Mucosa of rectum (tissue), 2 donors: ENCODE measurements around the gene RAX2.
A peak's percentile ranks its signal among the peaks of the same experiment; 100 is the strongest.

ENCODE experiments used
- H3K27ac ChIP-seq, 2 donors: one replicate each; pipeline ENCODE4 v1.7.0; 2013; ENCODE audit warnings: inconsistent platforms in 2 of 2, low read depth in 2 of 2, low read length in 2 of 2
- H3K27me3 ChIP-seq, 2 donors: one replicate each; pipeline ENCODE4 v1.7.0; 2013; ENCODE audit warnings: low read length in 2 of 2; ENCODE audit not compliant: control insufficient read depth in 2 of 2, insufficient read depth in 2 of 2
- H3K36me3 ChIP-seq, 2 donors: one replicate each; pipeline ENCODE4 v1.7.0; 2013; ENCODE audit warnings: low read length in 2 of 2; ENCODE audit not compliant: control insufficient read depth in 2 of 2, insufficient read depth in 2 of 2
- H3K4me1 ChIP-seq, 2 donors: one replicate each; pipeline ENCODE4 v1.7.0; 2013; ENCODE audit warnings: low read length in 2 of 2, mild to moderate bottlenecking in 1 of 2; ENCODE audit not compliant: control insufficient read depth in 2 of 2, insufficient read depth in 2 of 2
- H3K4me3 ChIP-seq, 2 donors: one replicate each; pipeline ENCODE4 v1.7.0; 2013; ENCODE audit warnings: low read length in 2 of 2
- H3K9ac ChIP-seq, 2 donors: one replicate each; pipeline ENCODE4 v1.7.0; 2013; ENCODE audit warnings: low read length in 2 of 2, low read depth in 1 of 2, mild to moderate bottlenecking in 1 of 2
- H3K9me3 ChIP-seq, 2 donors: one replicate each; pipeline ENCODE4 v1.7.0; 2013; ENCODE audit warnings: low read length in 2 of 2; ENCODE audit not compliant: control insufficient read depth in 2 of 2
- donor health status: healthy.
- donor health status: Normal muscosa, but diverticular disease.

Gene RAX2

DNA sequence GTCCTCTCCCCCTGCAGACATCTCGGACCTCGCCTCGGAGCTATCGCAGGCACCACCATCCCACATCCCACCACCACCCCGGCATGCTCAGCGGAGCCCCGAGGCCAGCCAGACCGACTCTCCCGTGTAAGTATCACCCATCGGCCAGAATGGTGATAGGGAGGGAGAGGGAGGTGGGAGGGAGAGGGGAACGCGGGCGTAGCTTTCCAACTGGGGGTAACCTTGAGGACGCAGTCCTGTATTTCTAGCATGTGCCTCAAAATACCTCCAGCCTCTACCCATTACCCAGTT is 37.8 kb downstream of the RAX2 start:
- no peaks in the 10 kb centered on the region for H3K9me3 ChIP-seq
- H3K36me3 ChIP-seq, result peaks cover 54 to 55% of the 10 kb centered on the region in 2 donors
- H3K4me1 ChIP-seq, result no peaks in the 10 kb centered on the region
- H3K4me3 ChIP-seq, result no peak overlapping the region
- no peaks in the 10 kb centered on the region for H3K27me3 ChIP-seq
- no peak overlapping the region for H3K9ac ChIP-seq
- no peak overlapping the region for H3K27ac ChIP-seq

DNA sequence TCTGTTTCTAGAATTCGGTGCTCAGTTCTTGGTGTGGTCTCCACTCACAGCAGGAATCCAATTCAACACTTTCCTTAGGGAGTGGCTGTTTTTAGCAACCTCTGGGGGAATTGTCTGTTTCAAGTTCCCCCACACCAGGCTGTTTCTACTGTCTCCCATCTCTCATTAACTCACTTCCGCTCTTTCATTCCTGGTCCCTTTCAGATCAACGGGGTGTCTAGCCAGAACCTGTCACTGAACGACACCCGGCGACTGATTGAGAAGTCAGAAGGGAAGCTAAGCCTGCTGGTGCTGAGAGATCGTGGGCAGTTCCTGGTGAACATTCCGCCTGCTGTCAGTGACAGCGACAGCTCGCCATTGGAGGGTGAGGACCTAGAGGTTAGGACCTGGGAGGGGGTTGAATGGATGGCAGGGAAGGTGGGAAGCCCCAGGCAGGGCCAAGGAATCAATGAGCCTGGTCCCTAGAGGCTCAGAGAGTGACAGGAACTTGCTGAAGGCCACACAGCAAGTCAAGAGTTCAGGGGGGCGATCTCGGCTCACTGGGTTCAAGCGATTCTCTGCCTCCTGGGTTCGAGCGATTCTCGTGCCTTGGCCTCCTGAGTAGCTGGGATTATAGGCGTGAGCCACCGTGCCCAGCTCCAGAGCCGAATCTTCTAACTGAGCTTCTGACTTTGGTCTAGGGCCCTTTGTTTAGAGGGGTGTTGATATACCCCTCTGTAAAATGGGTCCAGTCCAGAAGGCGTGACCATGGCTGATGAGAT is 38.3 kb downstream of the RAX2 start:
- Histone ChIP-seq H3K9ac (no peak overlapping the region), H3K27me3 (no peaks in the 10 kb centered on the region), H3K36me3 (peaks cover 51 to 52% of the 10 kb centered on the region in 2 donors), H3K9me3 (no peaks in the 10 kb centered on the region), H3K4me3 (no peak overlapping the region), H3K27ac (no peak overlapping the region), H3K4me1 (no peaks in the 10 kb centered on the region)

DNA sequence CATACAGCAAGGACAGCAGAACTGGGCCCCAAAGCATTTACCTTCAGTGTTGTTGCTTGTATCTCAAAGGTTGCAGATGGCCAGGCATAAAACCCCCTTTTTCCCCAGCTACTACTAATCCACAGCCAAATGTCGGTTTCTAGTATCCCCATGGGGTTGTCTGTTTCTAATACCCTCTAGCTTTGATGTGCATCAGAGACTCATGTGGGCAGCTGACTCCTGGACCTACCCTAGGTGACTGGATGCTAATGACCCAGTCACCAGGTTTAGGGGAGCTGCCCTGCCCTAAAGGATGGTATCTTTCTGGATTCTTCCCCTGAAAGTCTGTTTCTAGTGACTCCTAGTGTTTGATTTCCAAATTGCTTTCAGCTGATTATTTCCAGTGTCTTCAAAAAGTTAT is 39.9 kb downstream of the RAX2 start:
- H3K9me3 ChIP-seq, result no peaks in the 10 kb centered on the region
- no peak overlapping the region for H3K4me3 ChIP-seq
- H3K27ac ChIP-seq, result no peak overlapping the region
- H3K4me1 ChIP-seq, result peaks cover 0 to 3% of the 10 kb centered on the region in 2 donors
- H3K9ac ChIP-seq, result no peak overlapping the region
- no peaks in the 10 kb centered on the region for H3K27me3 ChIP-seq
- peaks cover 36% of the 10 kb centered on the region in 2 donors for H3K36me3 ChIP-seq

DNA sequence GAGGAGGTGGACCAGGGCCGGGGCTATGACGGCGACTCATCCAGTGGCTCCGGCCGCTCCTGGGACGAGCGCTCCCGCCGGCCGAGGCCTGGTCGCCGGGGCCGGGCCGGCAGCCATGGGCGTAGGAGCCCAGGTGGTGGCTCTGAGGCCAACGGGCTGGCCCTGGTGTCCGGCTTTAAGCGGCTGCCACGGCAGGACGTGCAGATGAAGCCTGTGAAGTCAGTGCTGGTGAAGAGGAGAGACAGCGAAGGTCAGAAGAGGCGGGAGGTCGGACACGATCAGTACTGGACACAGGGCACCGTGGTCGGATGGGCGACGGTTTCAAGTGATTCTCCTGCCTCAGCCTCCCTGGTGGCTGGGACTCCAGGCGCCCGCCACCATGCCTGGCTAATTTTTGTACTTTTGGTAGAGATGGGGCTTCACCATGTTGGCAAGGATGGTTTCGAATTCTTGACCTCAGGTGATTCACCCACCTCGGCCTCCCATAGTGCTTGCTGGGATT is 41.5 kb downstream of the RAX2 start:
- H3K36me3 ChIP-seq, result peaks cover 29% of the 10 kb centered on the region in 2 donors
- H3K4me3 ChIP-seq, result no peak overlapping the region
- H3K9me3 ChIP-seq, result no peaks in the 10 kb centered on the region
- H3K9ac ChIP-seq, result no peak overlapping the region
- H3K27me3 ChIP-seq, result no peaks in the 10 kb centered on the region
- H3K4me1 ChIP-seq, result peaks cover 5 to 8% of the 10 kb centered on the region in 2 donors
- no peak overlapping the region for H3K27ac ChIP-seq

DNA sequence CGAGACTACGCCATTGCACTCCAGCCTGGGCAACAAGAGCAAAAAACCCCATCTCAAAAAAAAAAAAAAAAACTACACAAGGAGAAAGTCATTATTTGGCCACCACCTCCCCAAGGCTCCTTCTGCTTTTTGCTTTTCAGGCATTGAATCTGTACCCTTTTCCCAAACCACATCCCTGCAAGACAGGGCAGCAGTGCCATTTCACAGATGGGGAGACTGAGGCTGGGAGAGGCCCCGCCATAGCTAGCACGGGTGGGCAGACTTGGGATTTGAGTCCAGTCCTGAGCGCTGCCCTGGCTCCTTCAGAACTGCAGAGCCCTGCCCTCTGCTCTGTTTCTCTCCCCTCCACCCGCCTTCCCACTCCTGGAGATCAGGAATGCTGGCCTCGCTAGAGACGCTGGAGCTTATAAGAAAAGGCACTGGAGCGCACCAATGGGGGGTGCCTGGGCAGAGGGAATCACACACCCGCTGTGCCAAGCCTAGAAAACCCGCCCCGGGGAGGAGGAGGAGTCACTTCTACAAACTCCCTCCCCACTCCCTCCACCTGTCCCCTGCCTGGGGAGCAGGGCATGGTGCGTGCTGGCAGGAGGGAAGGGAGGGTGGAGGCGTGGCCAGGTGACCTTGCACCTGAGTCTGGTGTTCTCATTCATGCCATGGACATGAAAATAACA is 46.3 kb downstream of the RAX2 start:
- peaks cover 7 to 8% of the 10 kb centered on the region in 2 donors for H3K36me3 ChIP-seq
- H3K4me1 ChIP-seq, result peaks cover 23 to 24% of the 10 kb centered on the region in 2 donors
- H3K27me3 ChIP-seq, result no peaks in the 10 kb centered on the region
- H3K27ac ChIP-seq, result peak overlapping the region; percentile 63 to 81
- no peaks in the 10 kb centered on the region for H3K9me3 ChIP-seq
- no peak overlapping the region for H3K4me3 ChIP-seq
- peak overlapping the region in 1 of 2 donors; percentile 32 for H3K9ac ChIP-seq

DNA sequence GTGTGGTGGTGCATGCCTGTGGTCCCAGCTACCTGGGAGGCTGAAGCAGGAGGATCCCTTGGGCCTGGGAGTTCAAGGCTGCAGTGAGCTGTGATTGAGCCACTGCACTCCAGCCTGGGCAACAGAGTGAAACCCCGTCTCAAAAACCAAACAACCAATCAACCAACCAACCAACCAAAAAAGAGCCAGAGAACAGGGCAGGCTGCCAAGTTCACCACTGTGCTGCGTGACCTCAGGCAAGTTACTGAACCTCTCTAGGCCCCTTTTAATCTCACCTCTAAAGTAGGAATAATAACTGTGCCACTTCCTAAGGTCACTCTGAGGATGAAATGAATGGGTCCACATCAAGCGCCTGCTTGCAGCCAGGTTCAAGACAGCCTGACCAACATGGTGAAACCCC is 46.9 kb downstream of the RAX2 start:
- H3K4me3 ChIP-seq, result no peak overlapping the region
- peaks cover 26% of the 10 kb centered on the region in 2 donors for H3K4me1 ChIP-seq
- no peak overlapping the region for H3K9ac ChIP-seq
- H3K27ac ChIP-seq, result peak overlapping the region in 1 of 2 donors; percentile 63
- H3K36me3 ChIP-seq, result peaks cover 4 to 5% of the 10 kb centered on the region in 2 donors
- no peaks in the 10 kb centered on the region for H3K9me3 ChIP-seq
- peaks cover 0 to 2% of the 10 kb centered on the region in 2 donors for H3K27me3 ChIP-seq

DNA sequence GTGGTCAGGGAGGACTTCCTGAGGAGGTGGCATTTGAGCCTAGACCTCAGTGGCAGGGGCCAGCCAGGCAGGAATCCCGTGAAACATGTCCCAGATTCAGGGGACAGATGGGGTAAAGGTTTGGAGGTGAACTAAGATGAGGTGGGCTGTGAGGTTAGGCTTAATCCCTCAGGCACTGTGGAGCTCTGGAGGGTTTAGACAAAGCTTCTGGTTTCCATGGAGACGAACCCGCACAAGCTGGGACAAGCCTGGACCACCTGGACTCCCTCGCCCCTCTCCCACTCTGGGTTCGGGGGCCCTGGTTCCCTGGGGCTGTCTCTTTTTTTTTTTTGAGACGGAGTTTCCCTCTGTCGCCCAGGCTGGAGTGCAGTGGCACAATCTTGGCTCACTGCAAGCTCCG is 48.1 kb downstream of the RAX2 start:
- peak overlapping the region; percentile 38 to 44 for H3K27ac ChIP-seq
- no peaks in the 10 kb centered on the region for H3K36me3 ChIP-seq
- no peak overlapping the region for H3K9ac ChIP-seq
- peaks cover 28 to 33% of the 10 kb centered on the region in 2 donors for H3K4me1 ChIP-seq
- no peak overlapping the region for H3K4me3 ChIP-seq
- H3K27me3 ChIP-seq, result peaks cover 0 to 6% of the 10 kb centered on the region in 2 donors
- no peaks in the 10 kb centered on the region for H3K9me3 ChIP-seq

DNA sequence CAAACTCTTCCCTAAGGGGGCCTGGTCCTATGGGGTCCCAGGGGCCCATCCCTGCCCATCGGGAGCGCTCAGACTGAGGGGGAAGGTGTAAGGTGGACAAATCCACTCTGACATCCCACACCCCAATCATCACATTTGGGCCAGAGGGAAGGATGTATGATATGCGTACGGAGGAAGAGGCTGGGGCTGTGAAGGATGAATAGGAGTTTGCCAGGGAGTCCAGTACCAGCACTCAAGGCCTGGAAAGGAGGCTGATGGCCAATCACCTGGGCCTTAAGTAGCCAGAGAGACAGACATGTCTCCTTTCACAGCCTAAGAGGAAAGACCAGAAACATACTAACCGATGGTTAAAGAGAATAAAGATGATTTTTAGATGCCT is 48.9 kb downstream of the RAX2 start:
- peak overlapping the region; percentile 41 to 55 for H3K4me3 ChIP-seq
- H3K9ac ChIP-seq, result peak overlapping the region in 1 of 2 donors; percentile 15
- peak overlapping the region; percentile 71 to 91 for H3K27ac ChIP-seq

DNA sequence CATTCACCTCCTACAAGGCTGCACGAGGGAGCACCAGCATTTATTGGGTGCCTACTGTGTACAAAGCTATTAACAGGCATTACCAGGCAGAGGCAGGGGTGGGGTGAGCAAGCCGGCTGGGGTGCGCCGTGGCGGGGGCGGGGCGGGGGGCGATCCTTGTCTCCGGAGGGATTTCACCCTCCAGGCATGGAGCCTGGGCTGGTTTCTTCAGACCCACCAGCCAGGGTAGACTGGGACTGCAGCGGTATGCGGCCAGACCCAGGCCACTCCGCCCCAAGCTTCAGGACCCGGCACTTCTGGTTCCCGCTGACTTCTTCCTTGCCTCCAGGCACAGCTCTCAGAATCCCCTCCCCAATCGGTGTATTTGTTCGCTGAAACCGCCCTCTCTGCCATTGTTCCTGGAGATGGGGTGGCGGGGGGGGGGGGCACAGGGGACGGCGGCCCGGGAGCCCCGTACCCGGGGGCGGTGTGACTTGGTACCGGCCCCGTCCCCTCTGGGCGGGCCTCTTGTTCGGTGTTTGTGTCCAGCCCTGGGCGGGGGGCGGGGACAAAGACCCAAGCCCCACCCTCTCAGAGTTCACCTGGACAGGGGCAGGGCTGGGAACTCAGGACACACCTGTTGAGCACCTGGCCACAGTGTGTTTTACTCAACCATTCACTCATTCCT is 49.5 kb downstream of the RAX2 start:
- H3K9ac ChIP-seq, result peak overlapping the region; percentile 84 to 93

More for the DNA sequence above, 48.9 kb downstream of the RAX2 start:
- no peaks in the 10 kb centered on the region for H3K9me3 ChIP-seq
- no peaks in the 10 kb centered on the region for H3K36me3 ChIP-seq
- peaks cover 28 to 37% of the 10 kb centered on the region in 2 donors for H3K4me1 ChIP-seq
- peaks cover 0 to 6% of the 10 kb centered on the region in 2 donors for H3K27me3 ChIP-seq

More for the DNA sequence above, 49.5 kb downstream of the RAX2 start:
- no peaks in the 10 kb centered on the region for H3K36me3 ChIP-seq
- H3K27me3 ChIP-seq, result peaks cover 0 to 6% of the 10 kb centered on the region in 2 donors
- H3K9me3 ChIP-seq, result no peaks in the 10 kb centered on the region
- peak overlapping the region; percentile 91 to 94 for H3K27ac ChIP-seq
- H3K4me1 ChIP-seq, result peaks cover 28 to 37% of the 10 kb centered on the region in 2 donors
- H3K4me3 ChIP-seq, result peak overlapping the region; percentile 80 to 92
